ENCODE measurements around the gene ANKRD17.

The ANKRD17 gene

GRCh38 chr4:73037057-73037456, 221.5 kb downstream of the ANKRD17 start:
- DNase-seq, result no peak

GRCh38 chr4:73036123-73036522, 222.5 kb downstream of the ANKRD17 start:
- no peak for DNase-seq

- DNase-seq, result no peak
Observed at GRCh38 chr4:73034896-73035295, 223.7 kb downstream of the ANKRD17 start.

GRCh38 chr4:73028621-73029020, 230.0 kb downstream of the ANKRD17 start:
- no peak for DNase-seq

All from fibroblast of skin of right quadriceps (primary cell).